IPS-NIHi7 (cell line): ENCODE data around the gene ESYT2.

Source experiments
- DNase-seq: peaks from one replicate; pipeline ENCODE4 v3.0.0; 2012; ENCODE audit warnings: mixed read lengths; ENCODE audit errors: extremely low spot score

Gene ESYT2

DNA sequence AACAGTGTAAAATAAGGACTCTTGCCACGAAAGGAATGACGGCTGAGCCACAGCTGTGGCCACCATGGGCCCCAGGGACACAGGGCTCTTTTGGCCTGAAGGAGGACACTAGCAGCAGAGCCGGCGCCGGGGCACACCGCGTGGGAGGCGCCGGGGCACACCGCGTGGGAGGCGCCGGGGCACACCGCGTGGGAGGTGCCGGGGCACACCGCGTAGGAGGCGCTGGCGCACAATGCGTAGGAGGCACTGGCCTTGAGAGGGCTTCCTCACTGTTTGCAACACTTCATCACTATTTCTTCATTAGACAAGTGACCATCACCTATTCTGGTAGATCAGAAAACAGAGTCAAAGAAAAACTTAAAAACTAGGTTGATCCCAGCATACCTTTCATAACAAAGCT lies 23.4 kb downstream of the ESYT2 start:
- no peak for DNase-seq

DNA sequence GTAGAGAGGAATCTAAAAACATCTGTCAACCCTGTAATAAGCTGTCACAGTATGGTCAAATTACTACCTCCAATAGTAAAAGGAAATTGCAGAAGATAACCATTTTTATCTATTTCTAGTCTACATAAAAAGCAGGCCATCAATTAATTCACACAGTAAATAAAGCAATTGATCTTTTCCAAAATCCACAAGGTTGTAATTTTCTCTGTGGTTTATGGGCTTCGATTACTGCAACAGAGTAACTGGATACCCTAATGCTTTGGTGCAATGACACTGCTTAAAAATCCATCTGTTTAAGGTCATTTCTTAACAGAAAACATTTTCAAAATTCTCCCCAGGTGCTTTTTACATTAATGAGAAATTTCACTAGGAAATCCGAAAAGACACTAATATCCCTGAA lies 23.9 kb downstream of the ESYT2 start:
- DNase-seq, result no peak

DNA sequence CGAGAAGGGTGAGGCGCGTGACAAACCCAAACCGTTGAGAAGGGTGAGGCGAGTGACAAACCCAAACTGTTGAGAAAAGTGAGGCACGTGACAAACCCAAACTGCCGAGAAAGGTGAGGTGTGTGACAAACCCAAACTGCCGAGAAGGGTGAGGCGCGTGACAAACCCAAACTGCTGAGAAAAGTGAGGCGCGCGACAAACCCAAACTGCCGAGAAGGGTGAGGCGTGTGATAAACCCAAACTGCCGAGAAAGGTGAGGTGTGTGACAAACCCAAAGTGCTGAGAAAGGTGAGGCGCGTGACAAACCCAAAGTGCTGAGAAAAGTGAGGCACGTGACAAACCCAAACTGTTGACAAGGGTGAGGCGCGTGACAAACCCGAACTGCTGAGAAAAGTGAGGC lies 25.0 kb downstream of the ESYT2 start:
- DNase-seq, result no peak

DNA sequence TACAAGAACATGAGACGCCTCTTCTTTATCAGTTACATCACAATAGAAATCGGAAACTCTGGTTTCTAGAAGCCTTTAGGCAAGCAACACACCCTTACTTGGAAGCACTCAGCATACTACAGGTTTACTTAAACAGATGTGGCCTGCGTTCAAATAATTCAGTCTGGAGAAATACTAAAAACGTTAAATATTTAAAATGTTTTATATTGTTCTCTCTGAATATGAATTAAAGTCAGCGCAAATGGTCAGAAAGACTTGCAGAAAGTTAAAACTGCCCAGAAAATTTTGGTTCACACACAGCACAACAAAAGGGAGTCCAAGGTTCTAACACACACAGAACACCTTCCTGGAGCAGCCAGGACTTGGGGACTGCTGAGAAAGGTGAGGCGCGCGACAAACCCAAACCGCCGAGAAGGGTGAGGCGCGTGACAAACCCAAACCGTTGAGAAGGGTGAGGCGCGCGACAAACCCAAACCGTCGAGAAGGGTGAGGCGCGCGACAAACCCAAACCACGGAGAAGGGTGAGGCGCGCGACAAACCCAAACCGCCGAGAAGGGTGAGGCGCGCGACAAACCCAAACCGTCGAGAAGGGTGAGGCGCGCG lies 25.8 kb downstream of the ESYT2 start:
- no peak for DNase-seq

DNA sequence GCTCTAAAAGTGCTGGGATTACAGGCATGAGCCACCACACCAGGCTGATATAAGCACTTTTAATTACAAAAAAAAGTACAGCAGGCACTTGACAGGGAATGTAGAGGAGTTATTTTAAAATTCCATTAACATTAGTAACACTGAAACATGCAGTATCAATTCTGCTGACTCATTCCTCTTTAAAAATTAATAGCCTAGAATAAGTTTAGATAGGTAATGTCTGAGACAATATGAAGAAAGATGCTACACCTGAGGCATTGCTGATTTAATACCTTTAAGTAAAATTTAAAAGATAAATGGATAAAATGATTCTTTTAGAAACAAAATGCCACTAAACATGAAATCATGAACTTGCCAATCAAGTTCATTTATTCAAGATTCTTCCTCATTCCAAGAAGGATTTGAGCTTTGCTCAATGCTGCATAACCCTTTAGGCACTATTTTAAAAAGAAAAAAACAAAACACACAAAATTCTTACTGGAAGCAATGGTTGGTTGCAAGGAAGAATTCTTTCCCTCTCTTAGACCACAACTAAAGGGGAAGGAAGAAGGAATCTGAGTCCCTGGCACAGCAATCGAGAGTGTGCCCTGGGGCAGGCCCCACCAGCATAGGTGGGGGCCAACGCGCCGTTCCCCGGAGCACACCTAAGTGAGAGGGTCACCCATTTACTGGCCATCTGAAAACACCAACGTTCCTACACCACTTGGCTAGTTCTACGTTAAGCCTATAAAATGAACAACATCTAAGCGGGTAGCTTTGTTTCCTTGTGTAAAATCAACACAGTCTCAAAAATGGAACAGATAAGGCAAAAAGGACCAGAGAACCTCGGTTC lies 26.6 kb downstream of the ESYT2 start:
- DNase-seq, result no peak

DNA sequence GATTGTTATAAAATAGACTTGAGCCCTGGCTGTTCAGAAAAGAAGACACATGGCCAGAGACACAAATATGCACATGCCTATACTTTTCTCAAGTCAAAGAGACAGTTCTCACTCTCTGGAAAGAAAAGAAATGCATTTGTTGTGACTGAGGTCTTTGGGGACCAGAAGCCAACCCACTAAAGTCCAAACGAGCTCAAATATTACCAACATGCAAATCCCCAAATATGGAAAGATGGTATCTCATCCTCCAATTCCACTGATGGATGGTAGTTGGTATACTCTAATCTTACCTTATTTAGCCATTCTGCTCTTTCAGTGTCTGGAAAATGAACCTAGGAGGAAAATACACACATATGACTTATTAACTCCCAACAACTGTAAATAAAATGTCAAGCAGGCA lies 30.6 kb downstream of the ESYT2 start:
- DNase-seq, result no peak

DNA sequence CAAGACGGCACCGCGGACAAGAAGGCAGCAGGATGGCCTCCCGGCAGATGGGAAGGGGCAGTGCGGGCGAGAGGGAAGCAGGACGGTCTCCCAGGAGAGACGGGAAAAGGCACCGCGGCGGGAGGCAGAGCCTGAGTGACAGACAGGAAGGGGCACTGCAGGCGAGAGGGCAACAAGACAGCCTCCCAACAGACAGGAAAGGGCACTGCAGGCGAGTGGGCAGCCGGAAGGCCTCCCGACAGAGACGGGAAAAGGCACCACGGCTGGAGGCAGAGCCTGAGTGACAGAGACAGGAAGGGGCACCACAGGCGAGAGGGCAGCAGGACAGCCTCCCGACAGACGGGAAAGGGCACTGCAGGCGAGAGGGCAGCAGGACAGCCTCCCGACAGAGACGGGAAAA lies 32.6 kb downstream of the ESYT2 start:
- no peak for DNase-seq

DNA sequence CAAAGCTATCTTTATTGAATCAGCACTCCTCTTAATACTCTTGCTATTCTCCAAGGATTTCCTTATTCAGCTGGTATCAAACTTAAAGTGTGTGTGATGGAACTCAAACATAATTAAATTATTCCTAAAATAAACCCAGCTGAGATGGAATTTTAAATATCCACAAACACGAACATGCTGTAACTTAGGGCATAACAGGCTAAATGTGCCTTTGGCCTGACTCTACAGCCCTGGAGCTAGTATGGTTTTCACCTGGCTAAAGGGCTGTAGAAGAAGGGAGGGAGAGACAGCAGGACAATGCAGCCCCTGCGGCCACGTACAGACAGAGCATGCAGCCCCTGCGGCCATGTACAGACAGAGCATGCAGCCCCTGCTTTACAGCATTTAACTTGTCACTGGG lies 34.0 kb downstream of the ESYT2 start:
- DNase-seq, result no peak

DNA sequence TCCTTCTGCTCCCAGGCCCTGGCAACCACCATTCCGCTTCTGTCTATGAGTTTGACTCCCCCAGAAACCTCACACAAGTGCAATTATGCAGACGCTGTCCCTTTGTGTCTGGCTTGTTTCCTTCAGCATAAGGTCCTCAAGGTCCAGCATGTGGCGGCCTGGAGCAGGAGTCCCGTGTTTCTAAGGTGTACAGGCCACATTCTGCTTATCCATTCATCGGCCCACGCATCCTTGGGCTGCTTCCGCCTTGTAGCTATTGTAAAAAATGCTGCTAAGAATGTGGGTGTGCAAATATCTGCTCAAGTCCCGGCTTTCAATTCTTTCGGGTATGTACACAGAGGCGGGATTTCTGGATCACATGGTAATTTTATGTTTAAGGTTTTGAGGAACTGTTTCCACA lies 38.2 kb downstream of the ESYT2 start:
- no peak for DNase-seq

DNA sequence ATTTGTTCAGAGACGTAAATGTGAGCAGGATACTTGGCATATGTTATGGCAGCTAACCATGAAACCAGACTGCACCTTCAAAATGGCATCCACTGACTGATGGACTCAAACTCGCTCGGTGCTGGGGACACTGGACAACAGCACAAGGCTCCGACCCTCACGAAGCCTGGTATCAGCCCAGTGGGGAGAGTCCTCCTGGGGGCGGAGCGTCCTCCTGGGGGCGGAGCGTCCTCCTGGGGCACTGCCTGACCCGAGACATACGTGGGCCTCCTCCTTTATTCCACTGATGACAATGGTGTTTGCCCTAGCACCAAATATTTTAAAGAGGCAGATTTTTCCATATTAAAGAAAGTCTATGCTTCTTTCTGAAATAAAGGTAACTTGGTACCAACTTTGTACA lies 39.5 kb downstream of the ESYT2 start:
- DNase-seq, result no peak

DNA sequence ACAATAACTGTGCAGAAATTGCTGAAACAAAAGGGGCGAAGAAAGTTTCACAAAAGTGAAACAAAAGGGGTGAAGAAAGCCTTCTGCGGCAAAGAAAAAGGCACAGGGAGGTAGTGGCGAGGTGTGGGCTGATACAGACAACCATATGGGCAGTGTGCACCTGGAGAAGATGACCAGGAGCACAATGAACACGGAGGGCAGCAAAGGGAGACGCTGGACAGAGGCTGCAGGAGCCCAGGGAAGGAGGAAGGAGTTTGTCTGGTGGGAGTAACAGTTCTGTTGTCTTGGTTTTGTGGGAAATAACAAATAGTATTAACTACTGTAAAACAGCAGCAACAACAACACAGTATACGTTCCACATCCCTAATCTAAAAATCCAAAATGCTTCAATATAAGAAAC lies 42.4 kb downstream of the ESYT2 start:
- DNase-seq, result no peak

DNA sequence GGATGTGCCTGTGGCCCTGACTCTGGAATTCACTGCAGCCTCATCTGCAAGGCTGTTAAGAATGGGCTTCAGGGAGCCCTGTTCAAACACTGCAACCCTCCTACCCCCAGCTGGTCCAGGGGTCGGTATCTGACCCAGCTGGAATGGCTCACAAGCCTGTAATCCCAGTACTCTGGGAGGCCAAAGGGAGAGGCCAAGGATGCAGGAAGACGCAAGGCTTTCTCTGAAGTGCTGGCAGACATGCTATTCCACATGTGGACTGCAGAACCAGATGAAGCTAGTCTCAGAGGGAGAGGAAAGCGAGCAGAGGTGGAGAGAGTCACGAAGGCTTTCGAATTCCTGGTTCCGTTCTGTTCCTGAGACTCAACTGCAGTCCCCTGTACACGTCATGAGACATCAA lies 45.0 kb downstream of the ESYT2 start:
- DNase-seq, result no peak

DNA sequence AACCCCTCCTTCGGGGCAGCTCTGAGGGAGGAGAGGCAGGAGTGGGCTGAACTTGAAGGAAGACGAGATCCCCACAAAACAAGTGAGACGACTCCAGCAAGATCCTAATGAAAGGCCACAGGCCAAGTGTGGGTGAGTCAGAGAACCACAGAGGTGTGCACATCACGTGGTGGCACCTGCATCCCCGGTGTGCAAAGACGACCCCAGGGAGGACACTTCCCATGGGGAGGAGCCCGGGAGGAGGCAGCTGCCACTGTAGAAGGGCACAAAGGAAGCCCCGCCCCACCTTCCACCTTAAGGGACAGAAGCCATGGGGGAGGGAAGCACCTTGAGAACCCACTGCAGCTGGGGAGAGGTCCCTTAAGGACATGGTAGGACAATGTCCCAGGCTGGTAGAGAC lies 45.7 kb downstream of the ESYT2 start:
- DNase-seq, result no peak

DNA sequence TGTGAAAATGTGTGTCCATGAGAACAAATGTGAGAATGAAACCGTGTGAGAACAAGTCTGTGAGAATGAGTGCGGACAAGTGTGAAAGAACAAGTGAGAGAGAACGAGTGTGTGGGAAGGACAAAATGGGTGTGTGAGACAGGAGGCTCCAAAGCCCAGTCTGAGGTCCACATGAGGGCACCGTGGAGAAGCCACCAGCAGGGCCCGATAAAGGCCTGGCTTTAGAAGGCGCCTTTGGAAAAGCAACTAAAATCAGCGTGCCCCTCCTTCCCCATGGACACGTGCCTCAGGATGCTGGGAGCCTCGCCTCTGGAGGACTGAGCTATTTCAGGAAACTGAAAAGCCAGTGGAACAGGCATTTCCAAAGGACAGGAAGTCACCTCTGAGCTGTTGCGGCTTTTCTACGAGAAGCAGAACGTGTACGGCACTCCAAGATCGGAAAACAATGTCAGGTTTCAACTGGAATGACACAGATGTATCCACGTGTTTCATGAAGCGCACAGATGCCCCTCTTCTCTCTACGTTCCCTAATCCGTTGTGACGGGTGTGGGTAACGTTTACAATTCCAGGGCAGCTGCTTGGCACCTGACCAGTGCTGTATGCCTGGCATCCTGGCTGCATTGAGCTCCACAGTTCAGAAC lies 46.4 kb downstream of the ESYT2 start:
- DNase-seq, result peak; percentile 49

DNA sequence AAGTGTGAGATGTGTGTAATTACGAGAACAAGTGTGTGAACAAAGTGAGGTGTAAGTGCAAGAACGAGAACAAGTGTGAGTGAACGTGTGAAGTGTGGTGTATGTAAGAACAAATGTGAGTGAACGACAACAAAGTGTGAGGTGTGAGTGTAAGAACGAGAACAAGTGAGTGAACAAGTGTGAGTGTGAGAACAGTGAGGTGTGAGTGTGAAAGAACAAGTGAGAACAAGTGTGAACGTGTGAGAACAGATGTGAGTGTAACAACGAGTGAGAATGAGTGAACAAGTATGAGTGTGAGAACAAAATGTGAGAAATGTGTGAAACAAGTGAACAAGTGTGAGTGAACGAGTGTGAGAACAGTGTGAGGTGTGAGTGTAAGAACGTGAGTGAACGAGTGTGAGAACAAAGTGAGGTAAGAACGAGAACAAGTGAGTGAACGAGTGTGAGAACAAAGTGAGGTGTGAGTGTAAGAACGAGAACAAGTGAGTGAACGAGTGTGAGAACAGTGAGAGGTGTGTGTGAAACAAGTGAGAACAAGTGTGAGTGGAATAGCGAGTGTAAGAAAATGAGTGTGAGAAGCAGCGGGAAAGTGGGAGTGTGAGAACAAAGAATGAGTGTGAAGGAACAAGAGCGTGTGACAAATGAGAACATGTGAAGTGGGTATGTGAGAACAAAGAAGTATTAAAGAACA lies 47.2 kb downstream of the ESYT2 start:
- no peak for DNase-seq

DNA sequence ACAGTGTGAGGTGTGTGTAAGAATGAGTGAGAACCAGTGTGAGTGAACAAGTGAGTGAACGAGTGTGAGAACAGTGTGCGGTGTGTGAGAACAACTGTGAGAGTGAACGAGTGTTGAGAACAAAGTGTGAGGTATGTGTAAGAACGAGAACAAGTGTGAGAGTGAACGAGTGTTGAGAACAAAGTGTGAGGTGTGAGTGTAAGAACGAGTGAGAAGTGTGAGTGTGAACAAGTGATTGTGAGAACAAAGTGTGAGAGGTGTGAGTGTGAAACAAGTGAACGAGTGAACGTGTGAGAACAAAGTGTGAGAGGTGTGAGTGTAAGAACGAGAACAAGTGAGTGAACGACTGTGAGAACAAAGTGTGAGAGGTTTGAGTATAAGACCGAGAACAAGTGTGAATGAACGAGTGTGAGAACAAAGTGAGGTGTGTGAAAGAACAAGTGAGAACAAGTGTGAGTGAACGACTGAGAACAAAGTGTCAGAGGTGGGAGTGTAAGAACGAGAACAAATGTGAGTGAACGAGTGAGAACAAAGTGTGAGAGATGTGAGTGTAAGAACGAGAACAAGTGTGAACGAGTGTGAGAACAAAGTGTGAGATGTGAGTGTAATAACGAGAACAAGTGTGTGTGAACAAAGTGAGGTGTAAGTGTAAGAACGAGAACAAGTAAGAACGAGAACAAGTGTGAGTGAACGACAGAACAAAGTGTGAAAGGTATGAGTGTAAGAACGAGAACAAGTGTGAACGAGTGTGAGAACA lies 47.9 kb downstream of the ESYT2 start:
- DNase-seq, result no peak

DNA sequence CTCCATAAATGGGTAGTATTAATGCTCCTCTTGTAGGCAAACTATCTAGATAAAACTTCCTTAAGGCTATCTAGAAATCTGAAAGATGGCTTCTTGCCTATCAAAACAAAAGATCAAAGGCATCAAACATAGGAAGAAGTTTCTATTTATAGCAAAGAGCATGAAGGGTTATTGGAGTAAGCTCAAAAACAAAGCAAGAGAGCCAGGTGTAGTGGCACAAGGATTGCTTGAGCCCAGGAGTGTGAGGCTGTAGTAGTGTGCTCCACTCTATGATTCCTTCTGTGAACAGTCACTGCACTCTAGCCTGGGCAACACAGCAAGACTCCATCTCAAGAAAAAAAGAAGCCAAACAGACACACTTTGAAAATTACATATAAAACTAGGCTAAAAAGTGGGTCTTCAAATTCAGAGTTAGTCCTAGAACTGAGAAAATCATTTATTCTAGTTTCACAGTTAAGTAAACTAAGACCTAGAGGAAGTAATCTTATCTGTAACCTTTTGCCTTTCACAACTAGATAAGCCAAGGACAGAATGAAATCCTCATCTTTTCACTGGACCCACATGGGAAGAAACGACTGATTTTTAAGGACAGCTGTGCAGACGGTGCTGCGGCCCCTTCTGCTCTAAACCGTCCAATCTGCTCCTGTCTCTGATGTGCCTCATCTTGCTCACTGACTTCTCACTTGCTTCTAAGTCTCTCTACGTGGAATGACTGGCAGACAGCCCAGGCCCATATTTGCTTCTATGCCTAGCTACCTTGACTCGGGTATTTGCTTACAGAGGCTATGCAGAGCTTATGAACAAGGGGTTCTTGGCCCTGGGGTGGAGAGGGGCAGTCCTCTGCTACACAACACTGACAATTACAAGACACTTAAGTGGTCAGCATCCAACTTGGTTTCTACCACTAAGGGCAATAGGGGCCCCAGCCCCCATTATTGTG lies 50.0 kb downstream of the ESYT2 start:
- no peak for DNase-seq

DNA sequence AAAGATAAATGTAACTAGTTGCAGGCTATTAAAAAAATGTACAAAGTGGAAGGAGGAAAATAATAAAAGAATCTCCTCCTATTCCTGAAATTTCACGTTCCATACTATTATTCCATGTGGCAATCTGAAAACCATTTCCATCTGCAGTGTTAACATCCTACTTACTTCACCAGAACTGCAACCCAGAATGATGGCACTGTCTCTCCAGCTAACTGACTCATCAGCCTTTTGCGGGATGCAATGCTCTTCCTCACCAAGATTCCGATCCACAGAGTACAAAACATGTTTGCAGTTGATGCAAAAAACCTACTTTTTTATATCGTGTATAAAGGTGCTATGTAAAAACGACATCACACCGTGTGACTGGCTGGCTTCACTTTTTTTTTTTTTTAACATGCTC lies 50.8 kb downstream of the ESYT2 start:
- no peak for DNase-seq

DNA sequence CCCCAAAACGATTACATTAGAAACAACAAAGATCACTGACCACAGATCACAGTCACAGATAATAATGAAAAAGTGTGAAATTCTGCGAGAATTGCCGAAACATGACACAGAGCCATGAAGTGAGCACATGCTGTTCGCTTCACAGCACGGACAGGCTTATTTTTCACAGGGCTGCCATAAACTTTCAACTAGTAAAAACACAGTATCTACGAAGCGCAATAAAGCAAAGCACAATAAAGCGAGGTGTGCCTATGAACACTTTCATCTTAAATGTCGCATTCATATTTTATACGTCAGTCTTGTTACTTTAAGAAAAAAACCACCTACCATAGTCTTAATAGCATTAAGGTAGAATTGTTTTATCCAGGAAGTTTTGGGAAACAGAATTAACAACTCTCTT lies 51.5 kb downstream of the ESYT2 start:
- DNase-seq, result no peak

DNA sequence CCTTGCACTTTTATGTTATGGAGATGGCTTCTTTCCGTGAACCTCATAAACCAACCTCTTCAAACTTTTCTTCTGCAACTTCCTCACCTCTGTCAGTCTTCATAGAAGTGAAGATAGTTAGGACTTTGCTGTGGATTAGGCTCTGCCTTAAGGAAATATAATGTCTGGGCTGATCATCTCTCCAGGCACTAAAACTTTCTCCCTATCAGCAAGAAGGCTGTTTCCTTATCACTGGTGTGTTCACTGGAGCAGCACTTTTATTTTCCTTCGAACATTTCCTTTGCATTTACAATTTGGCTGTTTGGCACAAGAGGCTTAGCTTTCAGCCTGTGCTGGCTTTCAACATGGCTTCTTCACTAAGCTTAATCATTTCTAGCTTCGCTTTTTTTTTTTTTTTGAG lies 52.8 kb downstream of the ESYT2 start:
- no peak for DNase-seq

DNA sequence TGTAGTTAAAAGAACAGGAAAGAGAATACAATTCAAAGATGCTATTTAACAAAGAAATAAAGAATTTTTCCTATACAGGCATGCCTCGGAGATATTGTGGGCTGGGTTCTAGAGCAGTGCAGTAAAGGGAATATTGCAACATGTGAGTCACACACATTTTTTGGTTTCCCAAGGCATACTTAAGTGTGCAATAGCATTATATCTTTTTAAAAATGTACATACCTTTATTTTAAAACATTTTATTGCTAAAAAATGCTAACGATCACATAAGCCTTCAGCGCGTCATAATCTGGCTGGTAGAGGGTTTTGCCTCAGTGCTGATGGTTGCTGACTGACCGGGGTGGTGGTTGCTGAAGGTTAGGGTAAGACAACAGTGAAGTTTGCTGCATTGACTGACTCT lies 54.4 kb downstream of the ESYT2 start:
- DNase-seq, result no peak
